Upper lobe of right lung (tissue), 1 donor: ENCODE data around the gene KCND3. TPM values are rescaled to one million over a fixed set of nuclear protein-coding genes. Genes with fewer than 3 reads are reported as not detected.

Experiments used
- ATAC-seq: fragments of 200-7000 bp; cut with Tn5 transposase; one replicate; pipeline ENCODE4 v1.9.1; 2020; ENCODE audit warnings: mild to moderate bottlenecking, moderate library complexity
- DNase-seq: peaks from one replicate; pipeline ENCODE4 v3.0.0-alpha.2; 2020
- H3K27ac ChIP-seq: fragments of 200-600 bp; one replicate; pipeline ENCODE4 v1.8.0; 2022
- H3K27me3 ChIP-seq: fragments of 200-600 bp; one replicate; pipeline ENCODE4 v1.8.0; 2022; ENCODE audit warnings: mild to moderate bottlenecking
- H3K36me3 ChIP-seq: fragments of 200-600 bp; one replicate; pipeline ENCODE4 v1.8.0; 2022
- H3K4me1 ChIP-seq: fragments of 200-600 bp; one replicate; pipeline ENCODE4 v1.8.0; 2022
- H3K4me3 ChIP-seq: fragments of 200-600 bp; one replicate; pipeline ENCODE4 v1.8.0; 2022; ENCODE audit warnings: mild to moderate bottlenecking
- H3K9me3 ChIP-seq: fragments of 200-600 bp; one replicate; pipeline ENCODE4 v1.8.0; 2022
- intact Hi-C: fragments of 100-400 bp; cut with DNase I; formaldehyde crosslinking; loops from one replicate; pipeline ENCODE4 v1.11.0; 2022
- total RNA-seq: library from RNA; stranded (reverse); fragmentation: NEBNext Ultra II Directional; extraction: Animal tissue kit (Norgen Biotek cat#: 25700); gene quantifications from one replicate; pipeline ENCODE4 v1.2.1, GENCODE V29; 2021
- TF ChIP-seq, protein P1 (sequence below): fragments of 200-600 bp; IDR thresholded peaks from one replicate; pipeline ENCODE4 v1.8.0; 2022; ENCODE audit warnings: antibody characterized with exemption
- donor health status: DM: no; HTN: yes; CAD: no; lungs with severe emphysema.

KCND3 gene
- total RNA-seq, 1 donor from 2014 or later, result 6.3 TPM

DNA sequence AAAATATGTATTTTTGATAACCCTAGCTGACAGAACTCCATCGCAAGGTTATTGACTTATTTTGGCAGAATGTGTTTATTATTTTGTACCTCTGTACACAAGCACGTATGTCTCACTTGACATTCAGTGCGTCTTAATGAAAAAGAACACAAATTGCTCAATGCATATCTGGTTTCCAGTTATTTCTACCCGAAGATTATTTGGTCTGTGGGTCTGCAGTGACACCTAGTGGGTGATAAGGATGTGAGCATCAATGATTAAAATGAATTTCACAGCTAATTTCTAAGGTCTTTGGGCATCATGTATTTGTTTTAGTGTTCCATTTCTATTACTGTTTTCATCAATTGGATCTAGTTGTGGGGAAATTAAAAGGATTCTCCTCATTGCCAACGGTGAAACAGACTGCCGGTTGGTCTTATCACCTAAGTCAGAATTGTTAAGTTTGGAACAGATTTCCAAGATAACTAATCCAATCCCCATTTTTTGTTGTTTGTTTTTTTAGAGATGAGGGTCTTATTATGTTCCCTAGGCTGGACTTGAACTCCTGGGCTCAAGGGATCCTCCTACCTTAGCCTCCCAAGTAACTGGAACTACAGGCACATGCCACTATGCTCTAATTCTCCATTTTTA, 219.8 kb downstream of the KCND3 start:
- peaks cover 37% of the 10 kb centered on the region for H3K36me3 ChIP-seq
- no peak for DNase-seq
- no peaks in the 10 kb centered on the region for H3K4me1 ChIP-seq
- ATAC-seq, result peak; percentile 84
- no peaks in the 10 kb centered on the region for H3K9me3 ChIP-seq
- H3K4me3 ChIP-seq, result no peak overlapping the region
- TF ChIP-seq, protein P1, sequence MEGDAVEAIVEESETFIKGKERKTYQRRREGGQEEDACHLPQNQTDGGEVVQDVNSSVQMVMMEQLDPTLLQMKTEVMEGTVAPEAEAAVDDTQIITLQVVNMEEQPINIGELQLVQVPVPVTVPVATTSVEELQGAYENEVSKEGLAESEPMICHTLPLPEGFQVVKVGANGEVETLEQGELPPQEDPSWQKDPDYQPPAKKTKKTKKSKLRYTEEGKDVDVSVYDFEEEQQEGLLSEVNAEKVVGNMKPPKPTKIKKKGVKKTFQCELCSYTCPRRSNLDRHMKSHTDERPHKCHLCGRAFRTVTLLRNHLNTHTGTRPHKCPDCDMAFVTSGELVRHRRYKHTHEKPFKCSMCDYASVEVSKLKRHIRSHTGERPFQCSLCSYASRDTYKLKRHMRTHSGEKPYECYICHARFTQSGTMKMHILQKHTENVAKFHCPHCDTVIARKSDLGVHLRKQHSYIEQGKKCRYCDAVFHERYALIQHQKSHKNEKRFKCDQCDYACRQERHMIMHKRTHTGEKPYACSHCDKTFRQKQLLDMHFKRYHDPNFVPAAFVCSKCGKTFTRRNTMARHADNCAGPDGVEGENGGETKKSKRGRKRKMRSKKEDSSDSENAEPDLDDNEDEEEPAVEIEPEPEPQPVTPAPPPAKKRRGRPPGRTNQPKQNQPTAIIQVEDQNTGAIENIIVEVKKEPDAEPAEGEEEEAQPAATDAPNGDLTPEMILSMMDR, result peak; percentile 78
- H3K27ac ChIP-seq, result no peak overlapping the region
- no peaks in the 10 kb centered on the region for H3K27me3 ChIP-seq
- intact Hi-C loops, result no loop called here

DNA sequence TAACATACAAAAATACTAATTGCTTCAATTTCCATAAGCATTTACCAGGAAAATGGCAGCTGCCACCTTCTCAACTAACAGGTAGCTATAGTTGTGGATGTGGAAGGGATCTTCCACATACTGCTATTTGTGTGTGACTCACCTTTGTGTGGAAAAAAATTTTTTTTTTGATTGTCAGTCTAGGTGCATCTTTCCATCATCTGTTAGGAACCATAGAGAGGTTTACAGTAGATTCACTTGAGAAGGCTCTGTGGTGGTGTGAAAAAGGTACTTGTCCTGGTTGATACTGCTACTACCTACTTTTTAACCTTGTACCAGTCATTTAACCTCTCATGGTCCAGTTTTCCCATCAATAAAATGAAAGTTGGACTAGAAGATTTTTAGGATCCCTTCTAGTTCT, 220.8 kb downstream of the KCND3 start:
- no peaks in the 10 kb centered on the region for H3K4me1 ChIP-seq
- TF ChIP-seq, protein P1, result no peak
- no peak overlapping the region for H3K4me3 ChIP-seq
- ATAC-seq, result no peak
- no peak for DNase-seq
- no peaks in the 10 kb centered on the region for H3K9me3 ChIP-seq
- no peak overlapping the region for H3K27ac ChIP-seq
- H3K27me3 ChIP-seq, result no peaks in the 10 kb centered on the region
- peaks cover 47% of the 10 kb centered on the region for H3K36me3 ChIP-seq
- intact Hi-C loops, result no loop called here

DNA sequence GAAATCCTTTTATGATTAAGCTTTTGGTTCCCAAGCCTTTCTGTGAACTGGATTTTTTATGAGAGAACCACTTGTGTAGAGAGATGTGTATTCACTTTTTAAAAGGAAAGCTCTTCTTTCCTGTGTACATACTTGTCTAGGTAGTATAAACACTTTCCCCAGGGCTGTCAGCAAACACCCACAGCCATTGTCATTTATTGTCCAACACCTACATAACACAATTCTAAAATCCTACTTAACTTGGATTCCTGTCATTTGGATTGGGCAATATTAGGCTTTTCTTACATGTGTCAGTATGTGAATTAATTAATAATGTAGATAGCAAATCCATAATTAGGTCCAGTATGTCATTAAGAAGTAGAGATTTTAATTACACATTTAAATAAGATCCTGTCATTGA, 221.4 kb downstream of the KCND3 start:
- H3K36me3 ChIP-seq, result peaks cover 54% of the 10 kb centered on the region

DNA sequence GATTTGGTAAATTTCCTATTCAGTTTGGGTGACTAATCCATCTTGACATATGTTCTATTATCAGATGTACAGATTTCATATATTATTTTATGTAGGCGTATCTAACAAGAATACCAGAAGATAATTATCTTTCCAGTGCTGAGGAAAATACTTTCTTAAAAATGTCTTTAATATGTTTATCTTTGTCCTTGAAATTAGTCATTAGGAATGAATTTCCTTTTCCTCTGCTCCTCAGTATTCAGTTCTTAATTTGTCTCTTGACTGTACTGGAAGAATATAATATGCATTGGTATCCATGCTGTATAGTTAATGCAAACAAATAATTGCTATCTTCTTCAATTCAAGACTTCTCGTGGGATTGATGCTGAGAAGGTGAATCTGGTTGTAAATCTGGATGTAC, 227.1 kb downstream of the KCND3 start:
- H3K27me3 ChIP-seq, result no peaks in the 10 kb centered on the region
- H3K4me3 ChIP-seq, result no peak overlapping the region
- intact Hi-C loops, result no loop called here
- ATAC-seq, result no peak
- H3K36me3 ChIP-seq, result peaks cover 97% of the 10 kb centered on the region
- peaks cover 6% of the 10 kb centered on the region for H3K4me1 ChIP-seq
- TF ChIP-seq, protein P1, result no peak
- DNase-seq, result no peak
- H3K27ac ChIP-seq, result no peak overlapping the region
- no peaks in the 10 kb centered on the region for H3K9me3 ChIP-seq

More for the DNA sequence above, 221.4 kb downstream of the KCND3 start:
- TF ChIP-seq, protein P1, result no peak
- Histone ChIP-seq H3K4me3 (no peak overlapping the region), H3K4me1 (no peaks in the 10 kb centered on the region), H3K27ac (no peak overlapping the region), H3K27me3 (no peaks in the 10 kb centered on the region), H3K9me3 (no peaks in the 10 kb centered on the region)
- intact Hi-C loops, result no loop called here
- DNase-seq (no peak), ATAC-seq (no peak)

DNA sequence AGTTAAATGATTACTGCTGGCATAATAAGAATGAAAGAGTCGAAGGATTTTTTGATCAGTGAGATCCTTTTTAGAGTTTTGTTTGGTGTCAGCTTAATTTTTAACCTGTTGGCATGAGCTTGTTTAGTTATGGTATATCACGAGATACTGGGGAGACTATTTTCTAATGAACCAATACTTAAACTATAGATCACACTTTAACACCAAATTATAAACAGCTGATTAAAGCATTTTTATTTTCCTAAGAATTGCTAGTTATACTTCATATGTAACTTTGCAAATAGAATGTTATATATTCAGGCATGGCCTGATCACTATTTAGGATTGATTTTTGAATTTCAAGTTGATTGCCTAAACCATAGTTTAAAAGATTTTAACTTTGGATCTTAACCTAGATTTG, 227.8 kb downstream of the KCND3 start:
- intact Hi-C loops, result no loop called here
- H3K9me3 ChIP-seq, result no peaks in the 10 kb centered on the region
- H3K27ac ChIP-seq, result no peak overlapping the region
- no peak overlapping the region for H3K4me3 ChIP-seq
- H3K4me1 ChIP-seq, result peaks cover 12% of the 10 kb centered on the region
- peaks cover 90% of the 10 kb centered on the region for H3K36me3 ChIP-seq
- no peak for ATAC-seq
- DNase-seq, result no peak
- TF ChIP-seq, protein P1, result no peak
- H3K27me3 ChIP-seq, result no peaks in the 10 kb centered on the region

DNA sequence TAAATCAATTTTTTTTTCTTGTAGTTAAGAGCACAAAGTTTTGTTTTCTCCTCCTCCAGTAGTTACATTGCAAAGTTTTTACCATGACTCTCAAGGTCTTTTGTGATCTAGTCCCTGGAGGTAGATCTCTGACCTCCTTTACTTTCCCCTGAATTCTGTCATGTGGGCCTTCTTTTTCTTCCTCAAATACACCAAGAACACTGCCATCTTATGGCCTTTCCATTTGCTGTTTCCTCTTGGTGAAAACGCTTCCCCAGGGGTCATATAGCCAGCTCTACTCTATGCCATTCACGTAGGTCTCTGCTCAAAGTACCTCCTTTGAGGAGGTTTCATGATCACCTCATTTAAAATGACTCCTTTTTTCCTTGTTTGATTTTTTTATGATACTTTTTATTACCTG, 231.1 kb downstream of the KCND3 start:
- ATAC-seq, result no peak
- H3K9me3 ChIP-seq, result no peaks in the 10 kb centered on the region
- intact Hi-C loops, result loop anchor here (10.0 kb wide), 1 partner anchor 274 kb away; no protein-coding TSS in a partner anchor
- H3K4me3 ChIP-seq, result no peak overlapping the region
- no peak for DNase-seq
- TF ChIP-seq, protein P1, result no peak
- peaks cover 16% of the 10 kb centered on the region for H3K4me1 ChIP-seq
- peaks cover 57% of the 10 kb centered on the region for H3K36me3 ChIP-seq
- no peaks in the 10 kb centered on the region for H3K27me3 ChIP-seq
- no peak overlapping the region for H3K27ac ChIP-seq
